Skin of body (tissue), 2 donors: ENCODE results near the gene SH3RF3. TPM values are rescaled to one million over a fixed set of nuclear protein-coding genes. Genes with fewer than 3 reads are reported as not detected.

ENCODE experiments used
- DNase-seq: peaks from one replicate; lab custom pipeline; 2025; lab: John Stamatoyannopoulos, UW
- total RNA-seq: library from RNA; depleted of rRNA; stranded (reverse); fragments of >200 nt; gene quantifications from one replicate; pipeline ENCODE4 v1.2.3, GENCODE V29; 2014

Gene SH3RF3
- total RNA-seq, 1 donor from 2014 or later = 3.8 TPM

GRCh38 chr2:109428281-109428680, 299.3 kb downstream of the SH3RF3 start:
- no peak for DNase-seq

GRCh38 chr2:109428841-109429566, 300.0 kb downstream of the SH3RF3 start:
- DNase-seq = no peak

- DNase-seq = no peak
These were observed 300.7 kb downstream of the SH3RF3 start for GRCh38 chr2:109429567-109430328.

GRCh38 chr2:109430329-109430636, 301.3 kb downstream of the SH3RF3 start:
- no peak for DNase-seq

GRCh38 chr2:109432421-109432820, 303.4 kb downstream of the SH3RF3 start:
- no peak for DNase-seq

- no peak for DNase-seq
These were observed 304.5 kb downstream of the SH3RF3 start for GRCh38 chr2:109433486-109433885.

GRCh38 chr2:109433926-109434325, 304.9 kb downstream of the SH3RF3 start:
- DNase-seq = no peak

- no peak for DNase-seq
These were observed 305.3 kb downstream of the SH3RF3 start for GRCh38 chr2:109434351-109434750.

GRCh38 chr2:109435066-109435690, 306.2 kb downstream of the SH3RF3 start:
- no peak for DNase-seq

- peak; percentile 87 for DNase-seq
These were observed 307.0 kb downstream of the SH3RF3 start for GRCh38 chr2:109435901-109436598.

GRCh38 chr2:109436610-109437225, 307.7 kb downstream of the SH3RF3 start:
- peak; percentile 24 for DNase-seq

GRCh38 chr2:109437325-109438090, 308.5 kb downstream of the SH3RF3 start:
- DNase-seq = no peak

GRCh38 chr2:109438146-109438545, 309.1 kb downstream of the SH3RF3 start:
- DNase-seq = no peak

GRCh38 chr2:109438773-109439389, 309.9 kb downstream of the SH3RF3 start:
- DNase-seq = no peak

- DNase-seq = no peak
These were observed 310.4 kb downstream of the SH3RF3 start for GRCh38 chr2:109439390-109439786.

GRCh38 chr2:109439986-109440385, 311.0 kb downstream of the SH3RF3 start:
- DNase-seq = no peak

- DNase-seq = no peak
These were observed 311.6 kb downstream of the SH3RF3 start for GRCh38 chr2:109440499-109441156.

- no peak for DNase-seq
These were observed 313.8 kb downstream of the SH3RF3 start for GRCh38 chr2:109442715-109443319.

GRCh38 chr2:109444916-109445315, 315.9 kb downstream of the SH3RF3 start:
- no peak for DNase-seq
